WTC11 (cell line): ENCODE data around the gene INO80E. TPM values are rescaled to one million over a fixed set of nuclear protein-coding genes. Genes with fewer than 3 reads are reported as not detected.

Source experiments
- ATAC-seq: fragments of 200-7000 bp; cut with Tn5 transposase; 2 replicates; pipeline ENCODE4 v1.10.0; 2021; ENCODE audit warnings: mild to moderate bottlenecking, moderate library complexity
- CTCF ChIA-PET: fragments of 300-600 bp; sonication (Branson Sonifier 250); formaldehyde crosslinking; loops from one replicate; lab custom pipeline; 2021; ENCODE audit warnings: antibody characterized with exemption; lab: Charles Lee
- POLR2A ChIA-PET: fragments of 350-600 bp; sonication (Branson Sonifier 250); formaldehyde crosslinking; loops from one replicate; lab custom pipeline; 2021; ENCODE audit warnings: antibody characterized with exemption; lab: Charles Lee
- DNase-seq: peaks from one replicate; pipeline ENCODE4 v3.0.0; 2021; ENCODE audit warnings: low spot score
- H3K27ac Mint-ChIP-seq: 2 replicates; pipeline ENCODE4 v1.8.0; 2021; ENCODE audit warnings: mixed read lengths
- H3K27me3 Mint-ChIP-seq: 2 replicates; pipeline ENCODE4 v1.8.0; 2021; ENCODE audit warnings: low read depth, mild to moderate bottlenecking, moderate library complexity, mixed read lengths
- H3K36me3 Mint-ChIP-seq: 2 replicates; pipeline ENCODE4 v1.8.0; 2021; ENCODE audit warnings: mixed read lengths
- H3K4me1 Mint-ChIP-seq: 2 replicates; pipeline ENCODE4 v1.8.0; 2022; ENCODE audit warnings: mixed read lengths
- H3K4me3 Mint-ChIP-seq: 2 replicates; pipeline ENCODE4 v1.8.0; 2021; ENCODE audit warnings: mild to moderate bottlenecking, moderate library complexity, mixed read lengths
- H3K9me3 Mint-ChIP-seq: 2 replicates; pipeline ENCODE4 v1.8.0; 2021; ENCODE audit warnings: mixed read lengths
- CBFB ChIP-seq: sonication (generic); formaldehyde crosslinking; IDR thresholded peaks from 2 replicates; pipeline ENCODE4 v1.8.1; 2022; ENCODE audit warnings: mild to moderate bottlenecking, low read depth, missing genetic modification reagents
- CREM ChIP-seq: sonication (generic); formaldehyde crosslinking; IDR thresholded peaks from 2 replicates; pipeline ENCODE4 v1.8.1; 2022; ENCODE audit warnings: mild to moderate bottlenecking, missing genetic modification reagents, moderate library complexity
- GRHL2 ChIP-seq: fragments of 250-450 bp; sonication (Bioruptor Pico); IDR thresholded peaks from 2 replicates; pipeline ENCODE4 v1.8.0; 2022; ENCODE audit warnings: mild to moderate bottlenecking, moderate library complexity; ENCODE audit not compliant: insufficient replicate concordance, severe bottlenecking
- MXD4 ChIP-seq: fragments of 250-450 bp; sonication (Bioruptor Pico); IDR thresholded peaks from 2 replicates; pipeline ENCODE4 v1.8.0; 2021; ENCODE audit warnings: mild to moderate bottlenecking, moderate library complexity, borderline replicate concordance
- NR1H2 ChIP-seq: sonication (generic); formaldehyde crosslinking; IDR thresholded peaks from 2 replicates; pipeline ENCODE4 v1.9.0; 2021; ENCODE audit warnings: mild to moderate bottlenecking, moderate library complexity, missing genetic modification reagents
- OVOL2 ChIP-seq: fragments of 250-450 bp; sonication (Bioruptor Pico); IDR thresholded peaks from 2 replicates; pipeline ENCODE4 v1.9.0; 2021; ENCODE audit warnings: mild to moderate bottlenecking, borderline replicate concordance
- RELA ChIP-seq: sonication (generic); formaldehyde crosslinking; IDR thresholded peaks from 2 replicates; pipeline ENCODE4 v1.8.1; 2022; ENCODE audit warnings: missing genetic modification reagents, mild to moderate bottlenecking, borderline replicate concordance
- SMAD3 ChIP-seq: sonication (generic); formaldehyde crosslinking; IDR thresholded peaks from 2 replicates; pipeline ENCODE4 v1.8.0; 2022; ENCODE audit warnings: missing genetic modification reagents, mild to moderate bottlenecking, borderline replicate concordance
- SMAD4 ChIP-seq: sonication (generic); formaldehyde crosslinking; IDR thresholded peaks from 2 replicates; pipeline ENCODE4 v1.8.0; 2022; ENCODE audit warnings: mild to moderate bottlenecking, missing genetic modification reagents
- ZNF121 ChIP-seq: sonication (generic); formaldehyde crosslinking; IDR thresholded peaks from 2 replicates; pipeline ENCODE4 v1.8.0; 2023; ENCODE audit warnings: missing genetic modification reagents
- ZNF416 ChIP-seq: fragments of 250-450 bp; sonication (Bioruptor Pico); IDR thresholded peaks from 2 replicates; pipeline ENCODE4 v1.9.0; 2021; ENCODE audit warnings: mild to moderate bottlenecking, inconsistent platforms
- total RNA-seq: library from RNA; stranded (reverse); gene quantifications from 3 replicates; pipeline ENCODE4 v1.2.3, GENCODE V29; 2021
- TF ChIP-seq, protein P1 (sequence below): sonication (generic); formaldehyde crosslinking; IDR thresholded peaks from 2 replicates; pipeline ENCODE4 v1.8.0; 2022; ENCODE audit warnings: mild to moderate bottlenecking, missing genetic modification reagents
- TF ChIP-seq, protein P2 (sequence below): sonication (generic); formaldehyde crosslinking; IDR thresholded peaks from 2 replicates; pipeline ENCODE4 v1.8.0; 2022; ENCODE audit warnings: mild to moderate bottlenecking, missing genetic modification reagents
- TF ChIP-seq, protein P3 (sequence below): sonication (generic); formaldehyde crosslinking; IDR thresholded peaks from 2 replicates; pipeline ENCODE4 v1.8.1; 2022; ENCODE audit warnings: low read depth, mild to moderate bottlenecking, moderate library complexity, missing genetic modification reagents, borderline replicate concordance
- TF ChIP-seq, protein P4 (sequence below): sonication (generic); formaldehyde crosslinking; IDR thresholded peaks from 2 replicates; pipeline ENCODE4 v1.8.1; 2023; ENCODE audit warnings: mild to moderate bottlenecking, missing genetic modification reagents
- TF ChIP-seq, protein P5 (sequence below): sonication (generic); formaldehyde crosslinking; IDR thresholded peaks from 2 replicates; pipeline ENCODE4 v1.8.0; 2023; ENCODE audit warnings: missing genetic modification reagents
- TF ChIP-seq, protein P6 (sequence below): sonication (generic); formaldehyde crosslinking; IDR thresholded peaks from 2 replicates; pipeline ENCODE4 v1.8.0; 2023; ENCODE audit warnings: missing genetic modification reagents, mild to moderate bottlenecking, borderline replicate concordance
- TF ChIP-seq, protein P7 (sequence below): fragments of 250-450 bp; sonication (Bioruptor Pico); IDR thresholded peaks from 2 replicates; pipeline ENCODE4 v1.9.0; 2021; ENCODE audit warnings: mild to moderate bottlenecking

Gene INO80E
- total RNA-seq, 1 experiment from 2014 or later = 101 TPM

DNA sequence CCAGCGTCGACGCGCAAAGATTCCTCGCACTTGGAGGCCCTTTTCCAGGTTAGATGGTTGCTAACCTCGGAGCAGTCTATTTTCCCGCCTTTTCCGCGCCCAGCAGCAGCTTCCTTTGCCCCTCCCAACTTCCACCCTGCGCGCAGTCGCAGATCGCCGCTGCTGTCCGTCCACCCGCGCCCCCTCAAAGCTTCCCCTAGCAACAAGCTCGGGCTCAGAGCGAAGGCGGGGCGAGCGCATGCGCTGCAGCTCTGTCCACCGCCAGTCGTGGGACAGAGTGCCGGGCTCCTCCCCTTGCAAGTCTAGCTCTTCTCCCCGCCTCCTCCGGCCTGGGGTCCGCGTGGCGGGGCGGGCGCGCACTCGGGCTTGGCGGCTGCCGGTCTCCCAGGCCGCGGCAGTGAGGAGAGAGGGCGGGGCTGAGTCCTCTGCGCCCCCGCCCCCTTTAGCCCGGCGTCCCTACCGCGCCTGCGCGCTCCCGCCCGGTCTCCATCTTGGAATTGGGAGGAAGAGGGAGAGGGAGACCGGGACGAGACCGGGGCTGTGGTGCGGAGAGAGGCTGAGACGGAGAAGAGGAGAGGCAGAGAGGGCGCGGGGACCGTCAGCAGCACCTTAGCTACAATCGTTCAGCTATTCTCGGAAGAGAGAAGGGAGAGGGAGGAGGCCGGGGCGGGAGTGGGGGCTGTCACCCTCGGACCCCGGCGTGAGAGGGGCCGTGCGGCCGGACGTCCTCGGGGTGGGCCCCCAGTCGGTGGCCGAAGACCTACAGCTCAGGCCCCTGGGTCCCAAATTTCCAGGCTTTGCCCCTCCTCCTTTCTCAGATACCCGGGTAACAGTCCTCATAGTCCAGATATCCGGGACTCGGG is 22.4 kb upstream of the INO80E start, which contains the start of gene TAOK2 (continued):
- TF ChIP-seq, protein P1, sequence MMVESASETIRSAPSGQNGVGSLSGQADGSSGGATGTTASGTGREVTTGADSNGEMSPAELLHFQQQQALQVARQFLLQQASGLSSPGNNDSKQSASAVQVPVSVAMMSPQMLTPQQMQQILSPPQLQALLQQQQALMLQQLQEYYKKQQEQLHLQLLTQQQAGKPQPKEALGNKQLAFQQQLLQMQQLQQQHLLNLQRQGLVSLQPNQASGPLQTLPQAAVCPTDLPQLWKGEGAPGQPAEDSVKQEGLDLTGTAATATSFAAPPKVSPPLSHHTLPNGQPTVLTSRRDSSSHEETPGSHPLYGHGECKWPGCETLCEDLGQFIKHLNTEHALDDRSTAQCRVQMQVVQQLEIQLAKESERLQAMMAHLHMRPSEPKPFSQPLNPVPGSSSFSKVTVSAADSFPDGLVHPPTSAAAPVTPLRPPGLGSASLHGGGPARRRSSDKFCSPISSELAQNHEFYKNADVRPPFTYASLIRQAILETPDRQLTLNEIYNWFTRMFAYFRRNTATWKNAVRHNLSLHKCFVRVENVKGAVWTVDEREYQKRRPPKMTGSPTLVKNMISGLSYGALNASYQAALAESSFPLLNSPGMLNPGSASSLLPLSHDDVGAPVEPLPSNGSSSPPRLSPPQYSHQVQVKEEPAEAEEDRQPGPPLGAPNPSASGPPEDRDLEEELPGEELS (CRISPR knock-in tag) = peak; percentile 81
- TF ChIP-seq ZNF121 (CRISPR knock-in tag) (no peak), SMAD4 (CRISPR knock-in tag) (no peak), ZNF416 (CRISPR knock-in tag) (no peak)
- TF ChIP-seq, protein P2, sequence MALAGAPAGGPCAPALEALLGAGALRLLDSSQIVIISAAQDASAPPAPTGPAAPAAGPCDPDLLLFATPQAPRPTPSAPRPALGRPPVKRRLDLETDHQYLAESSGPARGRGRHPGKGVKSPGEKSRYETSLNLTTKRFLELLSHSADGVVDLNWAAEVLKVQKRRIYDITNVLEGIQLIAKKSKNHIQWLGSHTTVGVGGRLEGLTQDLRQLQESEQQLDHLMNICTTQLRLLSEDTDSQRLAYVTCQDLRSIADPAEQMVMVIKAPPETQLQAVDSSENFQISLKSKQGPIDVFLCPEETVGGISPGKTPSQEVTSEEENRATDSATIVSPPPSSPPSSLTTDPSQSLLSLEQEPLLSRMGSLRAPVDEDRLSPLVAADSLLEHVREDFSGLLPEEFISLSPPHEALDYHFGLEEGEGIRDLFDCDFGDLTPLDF (CRISPR knock-in tag) = 0 out of 2 replicates have a peak, but pooled peaks have one; percentile 52
- TF ChIP-seq, protein P3, sequence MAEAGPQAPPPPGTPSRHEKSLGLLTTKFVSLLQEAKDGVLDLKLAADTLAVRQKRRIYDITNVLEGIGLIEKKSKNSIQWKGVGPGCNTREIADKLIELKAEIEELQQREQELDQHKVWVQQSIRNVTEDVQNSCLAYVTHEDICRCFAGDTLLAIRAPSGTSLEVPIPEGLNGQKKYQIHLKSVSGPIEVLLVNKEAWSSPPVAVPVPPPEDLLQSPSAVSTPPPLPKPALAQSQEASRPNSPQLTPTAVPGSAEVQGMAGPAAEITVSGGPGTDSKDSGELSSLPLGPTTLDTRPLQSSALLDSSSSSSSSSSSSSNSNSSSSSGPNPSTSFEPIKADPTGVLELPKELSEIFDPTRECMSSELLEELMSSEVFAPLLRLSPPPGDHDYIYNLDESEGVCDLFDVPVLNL (CRISPR knock-in tag) = no peak

DNA sequence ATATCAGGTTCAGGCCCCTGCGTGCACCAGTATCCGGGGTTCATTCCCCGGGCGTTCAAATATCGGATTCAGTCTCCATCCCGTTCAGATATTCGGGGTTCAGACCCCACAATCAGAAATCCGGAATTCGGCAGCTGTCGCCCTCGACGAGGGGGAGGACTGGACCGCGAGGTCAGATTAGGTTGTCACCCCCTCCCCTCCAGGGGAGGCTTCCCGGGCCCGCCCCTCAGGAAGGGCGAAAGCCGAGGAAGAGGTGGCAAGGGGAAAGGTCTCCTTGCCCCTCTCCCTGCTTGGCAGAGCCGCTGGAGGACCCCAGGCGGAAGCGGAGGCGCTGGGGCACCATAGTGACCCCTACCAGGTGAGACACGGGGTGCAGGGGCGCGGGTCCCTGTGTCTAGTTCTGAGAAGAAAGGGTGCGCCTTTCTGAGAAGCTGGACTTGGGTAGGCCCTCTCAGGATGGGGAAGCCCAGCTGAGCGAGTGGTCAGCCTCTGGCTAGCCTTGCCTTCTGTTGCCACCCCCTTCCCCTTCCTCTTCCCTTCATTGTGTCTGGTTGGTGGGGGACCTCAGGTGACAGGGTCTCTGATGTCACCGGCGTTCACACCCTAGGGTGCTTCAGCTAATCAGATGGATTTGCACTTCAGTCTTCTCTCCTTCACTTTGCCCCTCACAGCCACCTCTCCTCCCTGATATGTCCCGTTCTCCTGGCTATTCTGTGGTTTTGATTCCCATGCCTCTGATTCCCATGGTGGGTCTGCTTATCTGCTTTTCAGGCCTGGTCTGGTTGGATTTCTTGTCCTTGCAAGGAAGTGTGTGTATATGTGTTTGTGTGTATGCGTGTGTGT is 21.5 kb upstream of the INO80E start:
- Mint-ChIP-seq H3K27ac (peak overlapping the region; percentile 80), H3K4me3 (peak overlapping the region; percentile 92), H3K4me1 (peaks cover 27% of the 10 kb centered on the region), H3K36me3 (peaks cover 43% of the 10 kb centered on the region), H3K27me3 (peaks cover 21% of the 10 kb centered on the region), H3K9me3 (peaks cover 17% of the 10 kb centered on the region)
- DNase-seq (no peak), ATAC-seq (no peak)
- POLR2A ChIA-PET = interaction anchor here (1.4 to 3.2 kb wide), 2 partner anchors 48 to 75 kb away, joined by 14 read pairs; partner anchors contain the start of genes ASPHD1, KCTD13 and SEZ6L2
- CTCF ChIA-PET = interaction anchor here (0.5 to 5.5 kb wide), 8 partner anchors 13 to 126 kb away, joined by 3 to 36 read pairs (median 8); partner anchors contain the start of gene TLCD3B
- TF ChIP-seq, protein P3 (CRISPR knock-in tag) = no peak
- TF ChIP-seq SMAD3 (no peak), ZNF121 (CRISPR knock-in tag) (no peak), MXD4 (CRISPR knock-in tag) (no peak), RELA (CRISPR knock-in tag) (no peak), CREM (no peak), OVOL2 (no peak), CBFB (CRISPR knock-in tag) (no peak), GRHL2 (CRISPR knock-in tag) (no peak), NR1H2 (CRISPR knock-in tag) (no peak)
- TF ChIP-seq, protein P4, sequence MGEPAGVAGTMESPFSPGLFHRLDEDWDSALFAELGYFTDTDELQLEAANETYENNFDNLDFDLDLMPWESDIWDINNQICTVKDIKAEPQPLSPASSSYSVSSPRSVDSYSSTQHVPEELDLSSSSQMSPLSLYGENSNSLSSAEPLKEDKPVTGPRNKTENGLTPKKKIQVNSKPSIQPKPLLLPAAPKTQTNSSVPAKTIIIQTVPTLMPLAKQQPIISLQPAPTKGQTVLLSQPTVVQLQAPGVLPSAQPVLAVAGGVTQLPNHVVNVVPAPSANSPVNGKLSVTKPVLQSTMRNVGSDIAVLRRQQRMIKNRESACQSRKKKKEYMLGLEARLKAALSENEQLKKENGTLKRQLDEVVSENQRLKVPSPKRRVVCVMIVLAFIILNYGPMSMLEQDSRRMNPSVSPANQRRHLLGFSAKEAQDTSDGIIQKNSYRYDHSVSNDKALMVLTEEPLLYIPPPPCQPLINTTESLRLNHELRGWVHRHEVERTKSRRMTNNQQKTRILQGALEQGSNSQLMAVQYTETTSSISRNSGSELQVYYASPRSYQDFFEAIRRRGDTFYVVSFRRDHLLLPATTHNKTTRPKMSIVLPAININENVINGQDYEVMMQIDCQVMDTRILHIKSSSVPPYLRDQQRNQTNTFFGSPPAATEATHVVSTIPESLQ = no peak
- TF ChIP-seq, protein P5, sequence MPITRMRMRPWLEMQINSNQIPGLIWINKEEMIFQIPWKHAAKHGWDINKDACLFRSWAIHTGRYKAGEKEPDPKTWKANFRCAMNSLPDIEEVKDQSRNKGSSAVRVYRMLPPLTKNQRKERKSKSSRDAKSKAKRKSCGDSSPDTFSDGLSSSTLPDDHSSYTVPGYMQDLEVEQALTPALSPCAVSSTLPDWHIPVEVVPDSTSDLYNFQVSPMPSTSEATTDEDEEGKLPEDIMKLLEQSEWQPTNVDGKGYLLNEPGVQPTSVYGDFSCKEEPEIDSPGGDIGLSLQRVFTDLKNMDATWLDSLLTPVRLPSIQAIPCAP (CRISPR knock-in tag) = no peak
- TF ChIP-seq, protein P6, sequence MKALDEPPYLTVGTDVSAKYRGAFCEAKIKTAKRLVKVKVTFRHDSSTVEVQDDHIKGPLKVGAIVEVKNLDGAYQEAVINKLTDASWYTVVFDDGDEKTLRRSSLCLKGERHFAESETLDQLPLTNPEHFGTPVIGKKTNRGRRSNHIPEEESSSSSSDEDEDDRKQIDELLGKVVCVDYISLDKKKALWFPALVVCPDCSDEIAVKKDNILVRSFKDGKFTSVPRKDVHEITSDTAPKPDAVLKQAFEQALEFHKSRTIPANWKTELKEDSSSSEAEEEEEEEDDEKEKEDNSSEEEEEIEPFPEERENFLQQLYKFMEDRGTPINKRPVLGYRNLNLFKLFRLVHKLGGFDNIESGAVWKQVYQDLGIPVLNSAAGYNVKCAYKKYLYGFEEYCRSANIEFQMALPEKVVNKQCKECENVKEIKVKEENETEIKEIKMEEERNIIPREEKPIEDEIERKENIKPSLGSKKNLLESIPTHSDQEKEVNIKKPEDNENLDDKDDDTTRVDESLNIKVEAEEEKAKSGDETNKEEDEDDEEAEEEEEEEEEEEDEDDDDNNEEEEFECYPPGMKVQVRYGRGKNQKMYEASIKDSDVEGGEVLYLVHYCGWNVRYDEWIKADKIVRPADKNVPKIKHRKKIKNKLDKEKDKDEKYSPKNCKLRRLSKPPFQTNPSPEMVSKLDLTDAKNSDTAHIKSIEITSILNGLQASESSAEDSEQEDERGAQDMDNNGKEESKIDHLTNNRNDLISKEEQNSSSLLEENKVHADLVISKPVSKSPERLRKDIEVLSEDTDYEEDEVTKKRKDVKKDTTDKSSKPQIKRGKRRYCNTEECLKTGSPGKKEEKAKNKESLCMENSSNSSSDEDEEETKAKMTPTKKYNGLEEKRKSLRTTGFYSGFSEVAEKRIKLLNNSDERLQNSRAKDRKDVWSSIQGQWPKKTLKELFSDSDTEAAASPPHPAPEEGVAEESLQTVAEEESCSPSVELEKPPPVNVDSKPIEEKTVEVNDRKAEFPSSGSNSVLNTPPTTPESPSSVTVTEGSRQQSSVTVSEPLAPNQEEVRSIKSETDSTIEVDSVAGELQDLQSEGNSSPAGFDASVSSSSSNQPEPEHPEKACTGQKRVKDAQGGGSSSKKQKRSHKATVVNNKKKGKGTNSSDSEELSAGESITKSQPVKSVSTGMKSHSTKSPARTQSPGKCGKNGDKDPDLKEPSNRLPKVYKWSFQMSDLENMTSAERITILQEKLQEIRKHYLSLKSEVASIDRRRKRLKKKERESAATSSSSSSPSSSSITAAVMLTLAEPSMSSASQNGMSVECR = no peak
- TF ChIP-seq, protein P7, sequence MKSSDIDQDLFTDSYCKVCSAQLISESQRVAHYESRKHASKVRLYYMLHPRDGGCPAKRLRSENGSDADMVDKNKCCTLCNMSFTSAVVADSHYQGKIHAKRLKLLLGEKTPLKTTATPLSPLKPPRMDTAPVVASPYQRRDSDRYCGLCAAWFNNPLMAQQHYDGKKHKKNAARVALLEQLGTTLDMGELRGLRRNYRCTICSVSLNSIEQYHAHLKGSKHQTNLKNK (CRISPR knock-in tag) = no peak
